GM12878 (cell line): Measurements from ENCODE around the gene KRT82. TPM values are rescaled to one million over a fixed set of nuclear protein-coding genes. Genes with fewer than 3 reads are reported as not detected.

Experiments
- ATAC-seq: fragments of 200-7000 bp; cut with Tn5 transposase; 3 replicates; pipeline ENCODE4 v1.9.1; 2020; ENCODE audit warnings: mild to moderate bottlenecking, moderate library complexity
- BruUV-seq: library from RNA; stranded (reverse); fragments of 400-500 nt; replicated peaks from 2 replicates; lab custom pipeline; 2021; lab: Mats Ljungman, UMichigan
- CTCF ChIA-PET: fragments of 300-600 bp; sonication (Branson Sonifier 250); formaldehyde crosslinking; extraction: SDS; loops from one replicate; lab custom pipeline; 2021; ENCODE audit warnings: inconsistent platforms; lab: Yijun Ruan, JAX
- POLR2A ChIA-PET: fragments of 350-600 bp; formaldehyde crosslinking; extraction: SDS; loops from one replicate; lab custom pipeline; 2021; ENCODE audit warnings: inconsistent platforms; lab: Charles Lee
- RAD21 ChIA-PET: fragments of 300-600 bp; sonication (Branson Sonifier 250); formaldehyde crosslinking; loops from one replicate; lab custom pipeline; 2023; ENCODE audit warnings: antibody characterized with exemption; ENCODE audit not compliant: unreplicated experiment; lab: Charles Lee
- SMC1A ChIA-PET: fragments of 300-600 bp; sonication (Branson Sonifier 250); formaldehyde crosslinking; loops from one replicate; lab custom pipeline; 2023; ENCODE audit not compliant: unreplicated experiment, uncharacterized antibody; lab: Charles Lee
- DNase-seq: peaks from one replicate; pipeline ENCODE4 v3.0.0-alpha.2; 2011; ENCODE audit warnings: low read depth, low spot score
- FAIRE-seq: peaks from 3 replicates; lab custom pipeline; 2011; peaks lifted over from hg19 to GRCh38; lab: Jason Lieb, UNC
- H2AFZ ChIP-seq: 2 replicates; pipeline ENCODE4 v1.6.0; 2011; ENCODE audit warnings: low read depth, low read length, control low read depth; ENCODE audit not compliant: control insufficient read depth
- H3K27ac ChIP-seq: 2 replicates; pipeline ENCODE4 v1.5.1; 2011; ENCODE audit warnings: control low read depth; ENCODE audit not compliant: control insufficient read depth, insufficient read depth
- H3K27me3 ChIP-seq, 2 experiments: replicated peaks in 1 of 2; 2 replicates each; pipeline versions ENCODE4 v1.6.0 to v1.6.1; 2011; ENCODE audit warnings: low read length in 1 of 2; ENCODE audit not compliant: control insufficient read depth in 2 of 2, insufficient read depth in 2 of 2
- H3K36me3 ChIP-seq, 2 experiments: 2 replicates each; pipeline ENCODE4 v1.5.1; 2011; ENCODE audit warnings: low read length in 1 of 2; ENCODE audit not compliant: control insufficient read depth in 2 of 2, insufficient read depth in 2 of 2
- H3K4me1 ChIP-seq: 2 replicates; pipeline ENCODE4 v1.6.1; 2011; ENCODE audit warnings: mild to moderate bottlenecking, low read length, moderate library complexity, mixed read lengths; ENCODE audit not compliant: control insufficient read depth, insufficient read depth
- H3K4me2 ChIP-seq: 2 replicates; pipeline ENCODE4 v1.6.0; 2011; ENCODE audit warnings: control low read depth; ENCODE audit not compliant: control insufficient read depth, insufficient read depth
- H3K4me3 ChIP-seq: fragments of 200-600 bp; sonication (generic); 2 replicates; pipeline ENCODE4 v1.5.1; 2016
- H3K79me2 ChIP-seq: 2 replicates; pipeline ENCODE4 v1.6.0; 2011; ENCODE audit warnings: low read length; ENCODE audit not compliant: control insufficient read depth, insufficient read depth
- H3K9ac ChIP-seq: 2 replicates; pipeline ENCODE4 v1.8.0; 2011; ENCODE audit warnings: low read length, control low read depth, mixed read lengths; ENCODE audit not compliant: control insufficient read depth, insufficient read depth
- H3K9me3 ChIP-seq: replicated peaks from 3 replicates; pipeline ENCODE4 v1.5.1; 2011; ENCODE audit warnings: mild to moderate bottlenecking, low read length; ENCODE audit not compliant: control insufficient read depth, insufficient read depth
- H4K20me1 ChIP-seq: 2 replicates; pipeline ENCODE4 v1.6.0; 2011; ENCODE audit not compliant: control insufficient read depth, insufficient read depth
- CEBPB ChIP-seq, 2 experiments: fragments of 150-350 bp in 1 of 2; IDR thresholded peaks; 2 replicates each; pipeline ENCODE4 v1.6.1; 2012 to 2014; ENCODE audit warnings: low read depth in 2 of 2, low read length in 2 of 2, borderline replicate concordance in 1 of 2, inconsistent platforms in 1 of 2
- DPF2 ChIP-seq: fragments of 450-650 bp; IDR thresholded peaks from 2 replicates; pipeline ENCODE4 v1.6.1; 2017; ENCODE audit warnings: mild to moderate bottlenecking
- HDAC2 ChIP-seq: fragments of 200-600 bp; sonication (generic); IDR thresholded peaks from 2 replicates; pipeline ENCODE4 v1.6.1; 2017
- IRF3 ChIP-seq: fragments of 450-650 bp; IDR thresholded peaks from 2 replicates; pipeline ENCODE4 v1.6.1; 2014; ENCODE audit warnings: mild to moderate bottlenecking
- POLR2A ChIP-seq: IDR thresholded peaks from 2 replicates; pipeline ENCODE4 v1.6.1; 2011; ENCODE audit warnings: low read depth, mild to moderate bottlenecking, low read length
- RB1 ChIP-seq: fragments of 450-650 bp; formaldehyde crosslinking; IDR thresholded peaks from 2 replicates; pipeline ENCODE4 v1.6.1; 2017; ENCODE audit warnings: mild to moderate bottlenecking, borderline replicate concordance
- USF2 ChIP-seq: IDR thresholded peaks from 2 replicates; pipeline ENCODE4 v1.6.1; 2011; ENCODE audit warnings: low read depth, low read length, improper control_type of control experiment, borderline replicate concordance
- WGBS: methylation state at CpG from one replicate; pipeline ENCODE4 v1.1.6; 2016; ENCODE audit warnings: low lambda C conversion rate; ENCODE audit not compliant: insufficient replicate concordance, insufficient coverage; ENCODE audit errors: missing lambda C conversion rate; 5-methylcytosine and 5-hydroxymethylcytosine counted together
- in situ Hi-C: fragments of 300-500 bp; cut with MboI; formaldehyde crosslinking; loops from 9 replicates; pipeline ENCODE4 v1.14.3; 2018; ENCODE audit warnings: mixed read lengths
- intact Hi-C: fragments of 100-400 bp; cut with micrococcal nuclease; formaldehyde crosslinking; loops from one replicate; pipeline ENCODE4 v1.14.2; 2022; ENCODE audit not compliant: unreplicated experiment
- polyA plus RNA-seq, 11 experiments: library from polyadenylated mRNA; depleted of rRNA in 4 of 11; unstranded in 6 of 11; stranded (reverse) in 5 of 11; fragments of >200 nt; fragmentation: Nextera tagmentation in 4 of 11; fragmentation: Illumina TruSeq in 1 of 11; extraction: Ambion mirVana in 4 of 11; extraction: Trizol in 1 of 11; gene quantifications; 1 replicate in 1 of 11; 2 replicates in 10 of 11; pipeline versions ENCODE4 v1.2.1 to v1.2.3, GENCODE V29; 2011 to 2016; ENCODE audit warnings: inconsistent platforms in 2 of 11, missing spikeins in 2 of 11, low read depth in 1 of 11
- total RNA-seq, 4 experiments: library from RNA; depleted of rRNA in 3 of 4; stranded (reverse); fragments of >200 nt in 3 of 4; fragmentation: Illumina TruSeq in 1 of 4; extraction: Trizol in 1 of 4; gene quantifications; 2 replicates each; pipeline versions ENCODE4 v1.2.1 to v1.2.3, GENCODE V29; 2013 to 2021

Gene KRT82
- total and polyA plus RNA-seq, 10 of the 15 experiments (the other 5 are each of a cell fraction or from before 2014, with no cell fraction given): not detected

GRCh38 chr12:52344111-52344510 lies 62.0 kb downstream of the KRT82 start:
- in situ Hi-C loops: no loop called here

More at GRCh38 chr12:52344111-52344510, 62.0 kb downstream of the KRT82 start:
- intact Hi-C loops: no loop called here
- H3K9me3 ChIP-seq: no peaks in the 10 kb centered on the region
- no peak for TF ChIP-seq IRF3
- no peak for TF ChIP-seq HDAC2
- TF ChIP-seq CEBPB (IDR thresholded peaks at IDR 0.05; ENCODE audit: borderline replicate concordance in 1 of 2, low read depth in 2 of 2, low read length in 2 of 2): no peak
- TF ChIP-seq RB1: no peak
- TF ChIP-seq DPF2: no peak
- TF ChIP-seq POLR2A: no peak
- TF ChIP-seq USF2: no peak
- H3K4me2 ChIP-seq: no peak overlapping the region
- POLR2A ChIA-PET: no interaction called here
- FAIRE-seq: no peak
- 46% methylated on average over 12 of the region's 12 CpGs for WGBS
- no peak for ATAC-seq
- no peak for DNase-seq
- CTCF ChIA-PET: no interaction called here
- H3K27me3 ChIP-seq: no peaks in the 10 kb centered on the region; a peak in 1 of 4 replicates
- no peaks in the 10 kb centered on the region for H3K4me1 ChIP-seq
- no peaks in the 10 kb centered on the region for H3K36me3 ChIP-seq
- BruUV-seq: no TSS peak
- H2AFZ ChIP-seq: no peak overlapping the region
- H4K20me1 ChIP-seq: no peaks in the 10 kb centered on the region
- H3K79me2 ChIP-seq: no peaks in the 10 kb centered on the region
- RAD21 ChIA-PET: no interaction called here
- no peak overlapping the region for H3K27ac ChIP-seq
- SMC1A ChIA-PET: no interaction called here
- no peak overlapping the region for H3K9ac ChIP-seq
- H3K4me3 ChIP-seq: no peak overlapping the region

Other genes starting within 250 kb of the KRT82 start
Only the 7 nearest of the 17 such genes appear.
- not detected in 2 replicates for gene KRT83, start 84.9 kb downstream of the KRT82 start, total RNA-seq (2014; rRNA removed)
- gene KRT83, start 84.9 kb downstream of the KRT82 start, total RNA-seq (2014; rRNA removed; fragmentation: Illumina TruSeq; extraction: Trizol): not detected in 2 replicates
- not detected in 2 replicates for gene KRT83, start 84.9 kb downstream of the KRT82 start, total RNA-seq (2021)
- gene KRT83, start 84.9 kb downstream of the KRT82 start, polyA plus RNA-seq (2011; rRNA removed): not detected in 2 replicates
- gene KRT83, start 84.9 kb downstream of the KRT82 start, polyA plus RNA-seq (2014; fragmentation: Illumina TruSeq; extraction: Trizol): not detected in 2 replicates
- not detected for gene KRT83, start 84.9 kb downstream of the KRT82 start, polyA plus RNA-seq (2014; fragmentation: Nextera tagmentation; extraction: Ambion mirVana)
- gene KRT83, start 84.9 kb downstream of the KRT82 start, polyA plus RNA-seq (2014; rRNA removed): not detected in 2 replicates
- gene KRT83, start 84.9 kb downstream of the KRT82 start, polyA plus RNA-seq (2016; fragmentation: Nextera tagmentation; extraction: Ambion mirVana): not detected
- 0.06 TPM in 1 of 2 replicates, not detected in the other for gene KRT85, start 38.9 kb downstream of the KRT82 start, total RNA-seq (2014; rRNA removed)
- not detected in 2 replicates for gene KRT85, start 38.9 kb downstream of the KRT82 start, total RNA-seq (2014; rRNA removed; fragmentation: Illumina TruSeq; extraction: Trizol)
- gene KRT85, start 38.9 kb downstream of the KRT82 start, total RNA-seq (2021): 0.15 TPM in 1 of 2 replicates, not detected in the other
- gene KRT85, start 38.9 kb downstream of the KRT82 start, polyA plus RNA-seq (2011; rRNA removed): 0.06 and 0.18 TPM in 2 replicates
- not detected in 2 replicates for gene KRT85, start 38.9 kb downstream of the KRT82 start, polyA plus RNA-seq (2014; fragmentation: Illumina TruSeq; extraction: Trizol)
- gene KRT85, start 38.9 kb downstream of the KRT82 start, polyA plus RNA-seq (2014; fragmentation: Nextera tagmentation; extraction: Ambion mirVana): not detected
- gene KRT85, start 38.9 kb downstream of the KRT82 start, polyA plus RNA-seq (2014; rRNA removed): 0.04 TPM in 1 of 2 replicates, not detected in the other
- gene KRT85, start 38.9 kb downstream of the KRT82 start, polyA plus RNA-seq (2016; fragmentation: Nextera tagmentation; extraction: Ambion mirVana): under 1 TPM in 1 of 2 experiments, not detected in 1; 0.05 TPM
- not detected in 2 replicates for gene KRT84, start 20.7 kb downstream of the KRT82 start, total RNA-seq (2014; rRNA removed)
- gene KRT84, start 20.7 kb downstream of the KRT82 start, total RNA-seq (2014; rRNA removed; fragmentation: Illumina TruSeq; extraction: Trizol): not detected in 2 replicates
- not detected in 2 replicates for gene KRT84, start 20.7 kb downstream of the KRT82 start, total RNA-seq (2021)
- not detected in 2 replicates for gene KRT84, start 20.7 kb downstream of the KRT82 start, polyA plus RNA-seq (2011; rRNA removed)
- gene KRT84, start 20.7 kb downstream of the KRT82 start, polyA plus RNA-seq (2014; fragmentation: Illumina TruSeq; extraction: Trizol): not detected in 2 replicates
- not detected for gene KRT84, start 20.7 kb downstream of the KRT82 start, polyA plus RNA-seq (2014; fragmentation: Nextera tagmentation; extraction: Ambion mirVana)
- not detected in 2 replicates for gene KRT84, start 20.7 kb downstream of the KRT82 start, polyA plus RNA-seq (2014; rRNA removed)
- not detected for gene KRT84, start 20.7 kb downstream of the KRT82 start, polyA plus RNA-seq (2016; fragmentation: Nextera tagmentation; extraction: Ambion mirVana)
- gene KRT75, start 28.0 kb upstream of the KRT82 start, total RNA-seq (2014; rRNA removed): not detected in 2 replicates
- gene KRT75, start 28.0 kb upstream of the KRT82 start, total RNA-seq (2014; rRNA removed; fragmentation: Illumina TruSeq; extraction: Trizol): not detected in 2 replicates
- gene KRT75, start 28.0 kb upstream of the KRT82 start, total RNA-seq (2021): not detected in 2 replicates
- gene KRT75, start 28.0 kb upstream of the KRT82 start, polyA plus RNA-seq (2011; rRNA removed): not detected in 2 replicates
- not detected in 2 replicates for gene KRT75, start 28.0 kb upstream of the KRT82 start, polyA plus RNA-seq (2014; fragmentation: Illumina TruSeq; extraction: Trizol)
- not detected for gene KRT75, start 28.0 kb upstream of the KRT82 start, polyA plus RNA-seq (2014; fragmentation: Nextera tagmentation; extraction: Ambion mirVana)
- not detected in 2 replicates for gene KRT75, start 28.0 kb upstream of the KRT82 start, polyA plus RNA-seq (2014; rRNA removed)
- not detected for gene KRT75, start 28.0 kb upstream of the KRT82 start, polyA plus RNA-seq (2016; fragmentation: Nextera tagmentation; extraction: Ambion mirVana)
- not detected in 2 replicates for gene KRT6B, start 45.8 kb upstream of the KRT82 start, total RNA-seq (2014; rRNA removed)
- gene KRT6B, start 45.8 kb upstream of the KRT82 start, total RNA-seq (2014; rRNA removed; fragmentation: Illumina TruSeq; extraction: Trizol): not detected in 2 replicates
- gene KRT6B, start 45.8 kb upstream of the KRT82 start, total RNA-seq (2021): not detected in 2 replicates
- 0.07 TPM in 1 of 2 replicates, not detected in the other for gene KRT6B, start 45.8 kb upstream of the KRT82 start, polyA plus RNA-seq (2011; rRNA removed)
- gene KRT6B, start 45.8 kb upstream of the KRT82 start, polyA plus RNA-seq (2014; fragmentation: Illumina TruSeq; extraction: Trizol): not detected in 2 replicates
- not detected for gene KRT6B, start 45.8 kb upstream of the KRT82 start, polyA plus RNA-seq (2014; fragmentation: Nextera tagmentation; extraction: Ambion mirVana)
- gene KRT6B, start 45.8 kb upstream of the KRT82 start, polyA plus RNA-seq (2014; rRNA removed): not detected in 2 replicates
- not detected for gene KRT6B, start 45.8 kb upstream of the KRT82 start, polyA plus RNA-seq (2016; fragmentation: Nextera tagmentation; extraction: Ambion mirVana)
- gene KRT6C, start 67.5 kb upstream of the KRT82 start, total RNA-seq (2014; rRNA removed): not detected in 2 replicates
- not detected in 2 replicates for gene KRT6C, start 67.5 kb upstream of the KRT82 start, total RNA-seq (2014; rRNA removed; fragmentation: Illumina TruSeq; extraction: Trizol)
- not detected in 2 replicates for gene KRT6C, start 67.5 kb upstream of the KRT82 start, total RNA-seq (2021)
- gene KRT6C, start 67.5 kb upstream of the KRT82 start, polyA plus RNA-seq (2011; rRNA removed): not detected in 2 replicates
- not detected in 2 replicates for gene KRT6C, start 67.5 kb upstream of the KRT82 start, polyA plus RNA-seq (2014; fragmentation: Illumina TruSeq; extraction: Trizol)
- not detected for gene KRT6C, start 67.5 kb upstream of the KRT82 start, polyA plus RNA-seq (2014; fragmentation: Nextera tagmentation; extraction: Ambion mirVana)
- not detected in 2 replicates for gene KRT6C, start 67.5 kb upstream of the KRT82 start, polyA plus RNA-seq (2014; rRNA removed)
- gene KRT6C, start 67.5 kb upstream of the KRT82 start, polyA plus RNA-seq (2016; fragmentation: Nextera tagmentation; extraction: Ambion mirVana): not detected
- gene KRT6A, start 86.9 kb upstream of the KRT82 start, total RNA-seq (2014; rRNA removed): not detected in 2 replicates
- not detected in 2 replicates for gene KRT6A, start 86.9 kb upstream of the KRT82 start, total RNA-seq (2014; rRNA removed; fragmentation: Illumina TruSeq; extraction: Trizol)
- not detected in 2 replicates for gene KRT6A, start 86.9 kb upstream of the KRT82 start, total RNA-seq (2021)
- 0.16 and 0.96 TPM in 2 replicates for gene KRT6A, start 86.9 kb upstream of the KRT82 start, polyA plus RNA-seq (2011; rRNA removed)
- not detected in 2 replicates for gene KRT6A, start 86.9 kb upstream of the KRT82 start, polyA plus RNA-seq (2014; fragmentation: Illumina TruSeq; extraction: Trizol)
- not detected for gene KRT6A, start 86.9 kb upstream of the KRT82 start, polyA plus RNA-seq (2014; fragmentation: Nextera tagmentation; extraction: Ambion mirVana)
- not detected in 2 replicates for gene KRT6A, start 86.9 kb upstream of the KRT82 start, polyA plus RNA-seq (2014; rRNA removed)
- not detected for gene KRT6A, start 86.9 kb upstream of the KRT82 start, polyA plus RNA-seq (2016; fragmentation: Nextera tagmentation; extraction: Ambion mirVana)